Fibroblast of lung (primary cell): Measurements from ENCODE around the gene SMARCA4. TPM values are rescaled to one million over a fixed set of nuclear protein-coding genes. Genes with fewer than 3 reads are reported as not detected.

Experiments
- DNase-seq, 2 donors: peaks; one replicate each; pipeline versions ENCODE4 v3.0.0 to v3.0.0-alpha.2; 2010; ENCODE audit warnings: low read depth in 2 of 2
- H2AFZ ChIP-seq: 2 replicates; pipeline ENCODE4 v1.5.1; 2012; ENCODE audit warnings: low read length, control low read depth, inconsistent platforms
- H3K27ac ChIP-seq: 2 replicates; pipeline ENCODE4 v1.5.1; 2011; ENCODE audit warnings: low read length, control low read depth; ENCODE audit not compliant: insufficient read depth
- H3K27me3 ChIP-seq: 2 replicates; pipeline ENCODE4 v1.5.1; 2011; ENCODE audit warnings: mild to moderate bottlenecking, low read length; ENCODE audit not compliant: control insufficient read depth, insufficient read depth
- H3K36me3 ChIP-seq: 2 replicates; pipeline ENCODE4 v1.5.1; 2011; ENCODE audit warnings: low read length; ENCODE audit not compliant: control insufficient read depth, insufficient read depth
- H3K4me1 ChIP-seq: 2 replicates; pipeline ENCODE4 v1.5.1; 2011; ENCODE audit warnings: low read length; ENCODE audit not compliant: control insufficient read depth, insufficient read depth; ENCODE audit errors: extremely low read depth
- H3K4me2 ChIP-seq: 2 replicates; pipeline ENCODE4 v1.5.1; 2011; ENCODE audit warnings: low read length, control low read depth; ENCODE audit not compliant: insufficient read depth; ENCODE audit errors: extremely low read depth
- H3K4me3 ChIP-seq, 4 experiments: fragments of 200-600 bp in 1 of 4; sonication (generic) in 1 of 4; replicated peaks in 1 of 4; 2 replicates each; pipeline ENCODE4 v1.5.1; 2011 to 2016; ENCODE audit warnings: low read length in 4 of 4, low read depth in 3 of 4, mild to moderate bottlenecking in 3 of 4, control low read depth in 2 of 4, inconsistent platforms in 1 of 4, mixed read lengths in 1 of 4; ENCODE audit not compliant: insufficient read depth in 1 of 4; ENCODE audit errors: control extremely low read depth in 1 of 4
- H3K79me2 ChIP-seq: 2 replicates; pipeline ENCODE4 v1.5.1; 2012; ENCODE audit warnings: mild to moderate bottlenecking, low read length, inconsistent platforms; ENCODE audit not compliant: control insufficient read depth, insufficient read depth
- H3K9ac ChIP-seq: 2 replicates; pipeline ENCODE4 v1.5.1; 2011; ENCODE audit warnings: mild to moderate bottlenecking, low read length, control low read depth; ENCODE audit not compliant: insufficient read depth
- H3K9me3 ChIP-seq: 2 replicates; pipeline ENCODE4 v1.5.1; 2012; ENCODE audit warnings: low read depth, low read length; ENCODE audit not compliant: control insufficient read depth, insufficient read depth
- H4K20me1 ChIP-seq: 2 replicates; pipeline ENCODE4 v1.5.1; 2011; ENCODE audit warnings: low read length; ENCODE audit not compliant: control insufficient read depth, insufficient read depth; ENCODE audit errors: extremely low read depth
- EZH2 ChIP-seq: IDR thresholded peaks from 2 replicates; pipeline ENCODE4 v1.5.1; 2012; ENCODE audit warnings: low read length, control low read depth, mild to moderate bottlenecking; ENCODE audit errors: missing control alignments
- polyA plus RNA-seq, 2 donors: library from polyadenylated mRNA; depleted of rRNA in 1 of 2; stranded (reverse) in 1 of 2; unstranded in 1 of 2; fragments of >200 nt; gene quantifications; 2 replicates each; pipeline ENCODE4 v1.2.1, GENCODE V29; 2011 to 2012; ENCODE audit warnings: missing spikeins in 1 of 2
- total RNA-seq: library from RNA; depleted of rRNA; stranded (reverse); fragments of >200 nt; gene quantifications from 2 replicates; pipeline ENCODE4 v1.2.1, GENCODE V29; 2014
- TF ChIP-seq, protein P1 (sequence below), 2 donors: IDR thresholded peaks in 1 of 2; conservative IDR thresholded peaks in 1 of 2; 1 replicate in 1 of 2; 2 replicates in 1 of 2; pipeline ENCODE4 v1.5.1; 2011 to 2012; ENCODE audit warnings: low read length in 2 of 2, control low read depth in 1 of 2, inconsistent platforms in 1 of 2, low read depth in 1 of 2, mild to moderate bottlenecking in 1 of 2

The SMARCA4 gene
- total and polyA plus RNA-seq, 2 donors (not counting 1 experiment from before 2014, with no cell fraction given), result 28.1 to 61.1 TPM

- H3K4me1 ChIP-seq, result peaks cover 15% of the 10 kb centered on the region
- H2AFZ ChIP-seq, result no peak overlapping the region
- peak overlapping the region; percentile 43 for H3K27ac ChIP-seq
Observed at GRCh38 chr19:10976131-10976892, 15.5 kb downstream of the SMARCA4 start.

GRCh38 chr19:10977742-10978092 is 16.9 kb downstream of the SMARCA4 start:
- Histone ChIP-seq H3K27me3 (no peaks in the 10 kb centered on the region), H3K27ac (no peak overlapping the region), H3K79me2 (peaks cover 83% of the 10 kb centered on the region), H3K36me3 (no peaks in the 10 kb centered on the region), H4K20me1 (peaks cover 2% of the 10 kb centered on the region), H3K9me3 (no peaks in the 10 kb centered on the region), H3K9ac (no peak overlapping the region), H3K4me2 (no peak overlapping the region), H3K4me1 (peaks cover 15% of the 10 kb centered on the region), H2AFZ (no peak overlapping the region), H3K4me3 (no peak overlapping the region)
- TF ChIP-seq, protein P1, sequence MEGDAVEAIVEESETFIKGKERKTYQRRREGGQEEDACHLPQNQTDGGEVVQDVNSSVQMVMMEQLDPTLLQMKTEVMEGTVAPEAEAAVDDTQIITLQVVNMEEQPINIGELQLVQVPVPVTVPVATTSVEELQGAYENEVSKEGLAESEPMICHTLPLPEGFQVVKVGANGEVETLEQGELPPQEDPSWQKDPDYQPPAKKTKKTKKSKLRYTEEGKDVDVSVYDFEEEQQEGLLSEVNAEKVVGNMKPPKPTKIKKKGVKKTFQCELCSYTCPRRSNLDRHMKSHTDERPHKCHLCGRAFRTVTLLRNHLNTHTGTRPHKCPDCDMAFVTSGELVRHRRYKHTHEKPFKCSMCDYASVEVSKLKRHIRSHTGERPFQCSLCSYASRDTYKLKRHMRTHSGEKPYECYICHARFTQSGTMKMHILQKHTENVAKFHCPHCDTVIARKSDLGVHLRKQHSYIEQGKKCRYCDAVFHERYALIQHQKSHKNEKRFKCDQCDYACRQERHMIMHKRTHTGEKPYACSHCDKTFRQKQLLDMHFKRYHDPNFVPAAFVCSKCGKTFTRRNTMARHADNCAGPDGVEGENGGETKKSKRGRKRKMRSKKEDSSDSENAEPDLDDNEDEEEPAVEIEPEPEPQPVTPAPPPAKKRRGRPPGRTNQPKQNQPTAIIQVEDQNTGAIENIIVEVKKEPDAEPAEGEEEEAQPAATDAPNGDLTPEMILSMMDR (conservative IDR thresholded peaks at IDR 0.05 in 1 of 2, IDR thresholded peaks at IDR 0.05 in 1 of 2; ENCODE audit: low read depth in 1 of 2, low read length in 2 of 2), result no peak
- no peak for TF ChIP-seq EZH2
- DNase-seq, result no peak

More at GRCh38 chr19:10976131-10976892, 15.5 kb downstream of the SMARCA4 start:
- no peak for DNase-seq
- Histone ChIP-seq H4K20me1 (peaks cover 2% of the 10 kb centered on the region), H3K4me2 (peak overlapping the region; percentile 74), H3K9me3 (no peaks in the 10 kb centered on the region), H3K79me2 (peaks cover 84% of the 10 kb centered on the region), H3K27me3 (no peaks in the 10 kb centered on the region), H3K36me3 (no peaks in the 10 kb centered on the region), H3K4me3 (peak overlapping the region in 2 of 4 experiments; percentile 25 to 30), H3K9ac (peak overlapping the region; percentile 16)
- no peak for TF ChIP-seq EZH2
- TF ChIP-seq, protein P1 (conservative IDR thresholded peaks at IDR 0.05 in 1 of 2, IDR thresholded peaks at IDR 0.05 in 1 of 2; ENCODE audit: low read depth in 1 of 2, low read length in 2 of 2), result no peak

- H3K4me3 ChIP-seq, result peak overlapping the region in 1 of 4 experiments; percentile 7
- DNase-seq, result peak in 1 of 2 donors; percentile 11
- H3K4me2 ChIP-seq, result peak overlapping the region; percentile 66
- peaks cover 87% of the 10 kb centered on the region for H3K79me2 ChIP-seq
- peaks cover 2% of the 10 kb centered on the region for H4K20me1 ChIP-seq
- peak overlapping the region; percentile 24 for H3K9ac ChIP-seq
- peaks cover 15% of the 10 kb centered on the region for H3K4me1 ChIP-seq
- TF ChIP-seq EZH2, result no peak
- TF ChIP-seq, protein P1 (conservative IDR thresholded peaks at IDR 0.05 in 1 of 2, IDR thresholded peaks at IDR 0.05 in 1 of 2; ENCODE audit: low read depth in 1 of 2, low read length in 2 of 2), result no peak
- peak overlapping the region; percentile 18 for H3K27ac ChIP-seq
- H3K36me3 ChIP-seq, result peaks cover 3% of the 10 kb centered on the region
- no peaks in the 10 kb centered on the region for H3K27me3 ChIP-seq
- H3K9me3 ChIP-seq, result no peaks in the 10 kb centered on the region
- H2AFZ ChIP-seq, result no peak overlapping the region
Observed at GRCh38 chr19:10979951-10980381, 19.1 kb downstream of the SMARCA4 start.
